ENCODE results near the gene LIMCH1.

LIMCH1 gene

GRCh38 chr4:41573502-41574001, 35.6 kb downstream of the LIMCH1 start:
- TF ChIP-seq EZH2 (IDR thresholded peaks at IDR 0.05; ENCODE audit: borderline replicate concordance, low read depth, low read length, severe bottlenecking), result no peak
- no peaks in the 10 kb centered on the region for H3K9me3 ChIP-seq (ENCODE audit: insufficient read depth, low read length, severe bottlenecking)
- no peak for ATAC-seq (ENCODE audit: insufficient read depth, low read depth)
- no peaks in the 10 kb centered on the region for H3K36me3 ChIP-seq (ENCODE audit: insufficient read depth, low read length)
- H3K27me3 ChIP-seq (ENCODE audit: insufficient read depth, low read length, poor library complexity), result peaks cover 3% of the 10 kb centered on the region
- no peak overlapping the region for H2AFZ ChIP-seq (ENCODE audit: low read depth, low read length)
- H4K20me1 ChIP-seq (ENCODE audit: insufficient read depth, low read length), result no peaks in the 10 kb centered on the region
- H3K27ac ChIP-seq (ENCODE audit: low read length), result no peak overlapping the region
- no peak for DNase-seq
- no peaks in the 10 kb centered on the region for H3K4me1 ChIP-seq (ENCODE audit: insufficient read depth, low read length)
- H3K9ac ChIP-seq (ENCODE audit: low read depth, low read length), result no peak overlapping the region
- H3K79me2 ChIP-seq (ENCODE audit: insufficient read depth, low read length), result no peaks in the 10 kb centered on the region
- H3K4me2 ChIP-seq (ENCODE audit: insufficient read depth, low read length), result no peak overlapping the region
- no peak overlapping the region for H3K4me3 ChIP-seq (ENCODE audit: low read depth in 1 of 2, low read length in 2 of 2)

GRCh38 chr4:41575207-41575606, 37.2 kb downstream of the LIMCH1 start:
- no peak for TF ChIP-seq EZH2 (IDR thresholded peaks at IDR 0.05; ENCODE audit: borderline replicate concordance, low read depth, low read length, severe bottlenecking)
- no peak for TF ChIP-seq CTCF (IDR thresholded peaks at IDR 0.05; ENCODE audit: borderline replicate concordance, extremely low read depth, low read length, poor library complexity, severe bottlenecking)

GRCh38 chr4:41575665-41576064, 37.7 kb downstream of the LIMCH1 start:
- H3K79me2 ChIP-seq (ENCODE audit: insufficient read depth, low read length), result no peaks in the 10 kb centered on the region
- no peak overlapping the region for H3K4me3 ChIP-seq (ENCODE audit: low read depth in 1 of 2, low read length in 2 of 2)
- DNase-seq (no peak), ATAC-seq (ENCODE audit: insufficient read depth, low read depth) (no peak)
- H2AFZ ChIP-seq (ENCODE audit: low read depth, low read length), result no peak overlapping the region
- H3K36me3 ChIP-seq (ENCODE audit: insufficient read depth, low read length), result no peaks in the 10 kb centered on the region
- TF ChIP-seq CTCF (IDR thresholded peaks at IDR 0.05; ENCODE audit: borderline replicate concordance, extremely low read depth, low read length, poor library complexity, severe bottlenecking), result no peak
- no peak for TF ChIP-seq EZH2 (IDR thresholded peaks at IDR 0.05; ENCODE audit: borderline replicate concordance, low read depth, low read length, severe bottlenecking)
- H3K27ac ChIP-seq (ENCODE audit: low read length), result no peak overlapping the region
- H3K9me3 ChIP-seq (ENCODE audit: insufficient read depth, low read length, severe bottlenecking), result no peaks in the 10 kb centered on the region
- H3K27me3 ChIP-seq (ENCODE audit: insufficient read depth, low read length, poor library complexity), result peaks cover 3% of the 10 kb centered on the region
- H3K4me1 ChIP-seq (ENCODE audit: insufficient read depth, low read length), result no peaks in the 10 kb centered on the region
- no peaks in the 10 kb centered on the region for H4K20me1 ChIP-seq (ENCODE audit: insufficient read depth, low read length)
- no peak overlapping the region for H3K9ac ChIP-seq (ENCODE audit: low read depth, low read length)
- no peak overlapping the region for H3K4me2 ChIP-seq (ENCODE audit: insufficient read depth, low read length)

More at GRCh38 chr4:41575207-41575606, 37.2 kb downstream of the LIMCH1 start:
- H3K9me3 ChIP-seq (ENCODE audit: insufficient read depth, low read length, severe bottlenecking), result no peaks in the 10 kb centered on the region
- no peak overlapping the region for H3K27ac ChIP-seq (ENCODE audit: low read length)
- H3K9ac ChIP-seq (ENCODE audit: low read depth, low read length), result no peak overlapping the region
- H3K27me3 ChIP-seq (ENCODE audit: insufficient read depth, low read length, poor library complexity), result peaks cover 3% of the 10 kb centered on the region
- no peak overlapping the region for H2AFZ ChIP-seq (ENCODE audit: low read depth, low read length)
- H3K4me2 ChIP-seq (ENCODE audit: insufficient read depth, low read length), result no peak overlapping the region
- no peaks in the 10 kb centered on the region for H3K36me3 ChIP-seq (ENCODE audit: insufficient read depth, low read length)
- H3K4me1 ChIP-seq (ENCODE audit: insufficient read depth, low read length), result no peaks in the 10 kb centered on the region
- no peak for ATAC-seq (ENCODE audit: insufficient read depth, low read depth)
- no peaks in the 10 kb centered on the region for H3K79me2 ChIP-seq (ENCODE audit: insufficient read depth, low read length)
- DNase-seq, result no peak
- H4K20me1 ChIP-seq (ENCODE audit: insufficient read depth, low read length), result no peaks in the 10 kb centered on the region
- no peak overlapping the region for H3K4me3 ChIP-seq (ENCODE audit: low read depth in 1 of 2, low read length in 2 of 2)

GRCh38 chr4:41579043-41579442, 41.1 kb downstream of the LIMCH1 start:
- H2AFZ ChIP-seq (ENCODE audit: low read depth, low read length), result no peak overlapping the region
- no peak overlapping the region for H3K4me3 ChIP-seq (ENCODE audit: low read depth in 1 of 2, low read length in 2 of 2)
- no peak overlapping the region for H3K9ac ChIP-seq (ENCODE audit: low read depth, low read length)
- DNase-seq, result no peak
- H3K4me1 ChIP-seq (ENCODE audit: insufficient read depth, low read length), result no peaks in the 10 kb centered on the region
- H3K9me3 ChIP-seq (ENCODE audit: insufficient read depth, low read length, severe bottlenecking), result no peaks in the 10 kb centered on the region
- no peaks in the 10 kb centered on the region for H3K36me3 ChIP-seq (ENCODE audit: insufficient read depth, low read length)
- no peaks in the 10 kb centered on the region for H3K79me2 ChIP-seq (ENCODE audit: insufficient read depth, low read length)
- peaks cover 3% of the 10 kb centered on the region for H3K27me3 ChIP-seq (ENCODE audit: insufficient read depth, low read length, poor library complexity)
- no peaks in the 10 kb centered on the region for H4K20me1 ChIP-seq (ENCODE audit: insufficient read depth, low read length)
- TF ChIP-seq CTCF (IDR thresholded peaks at IDR 0.05; ENCODE audit: borderline replicate concordance, extremely low read depth, low read length, poor library complexity, severe bottlenecking) (no peak), EZH2 (IDR thresholded peaks at IDR 0.05; ENCODE audit: borderline replicate concordance, low read depth, low read length, severe bottlenecking) (no peak)
- H3K4me2 ChIP-seq (ENCODE audit: insufficient read depth, low read length), result no peak overlapping the region
- ATAC-seq (ENCODE audit: insufficient read depth, low read depth), result no peak
- no peak overlapping the region for H3K27ac ChIP-seq (ENCODE audit: low read length)

All from DND-41 (cell line).